Aorta (tissue), 5 donors: ENCODE data around the gene ADAMTSL1. TPM values are rescaled to one million over a fixed set of nuclear protein-coding genes. Genes with fewer than 3 reads are reported as not detected.

ENCODE experiments used
- ATAC-seq: fragments of 200-7000 bp; cut with Tn5 transposase; one replicate; pipeline ENCODE4 v1.9.1; 2022; ENCODE audit warnings: moderate library complexity; ENCODE audit not compliant: low FRiP score
- DNase-seq, 2 donors: peaks; one replicate each; pipeline ENCODE4 v3.0.0-alpha.2; 2020
- H3K27ac ChIP-seq, 2 donors: one replicate each; pipeline ENCODE4 v1.5.1; 2013; ENCODE audit warnings: low read length in 2 of 2, mild to moderate bottlenecking in 2 of 2, moderate library complexity in 2 of 2, control low read depth in 1 of 2, inconsistent platforms in 1 of 2, low read depth in 1 of 2
- H3K27me3 ChIP-seq, 2 donors: one replicate each; pipeline ENCODE4 v1.6.1; 2013; ENCODE audit warnings: control low read depth in 1 of 2, low read length in 1 of 2, mild to moderate bottlenecking in 1 of 2, moderate library complexity in 1 of 2; ENCODE audit not compliant: insufficient read depth in 2 of 2, control insufficient read depth in 1 of 2
- H3K36me3 ChIP-seq, 2 donors: one replicate each; pipeline ENCODE4 v1.6.1; 2013; ENCODE audit warnings: control low read depth in 1 of 2, low read length in 1 of 2, mild to moderate bottlenecking in 1 of 2; ENCODE audit not compliant: insufficient read depth in 2 of 2, control insufficient read depth in 1 of 2
- H3K4me1 ChIP-seq, 2 donors: one replicate each; pipeline ENCODE4 v1.6.1; 2013; ENCODE audit warnings: low read length in 2 of 2, control low read depth in 1 of 2, mild to moderate bottlenecking in 1 of 2, moderate library complexity in 1 of 2; ENCODE audit not compliant: insufficient read depth in 2 of 2, control insufficient read depth in 1 of 2
- H3K4me3 ChIP-seq, 2 donors: one replicate each; pipeline ENCODE4 v1.5.1; 2013; ENCODE audit warnings: low read length in 2 of 2, control low read depth in 1 of 2, mild to moderate bottlenecking in 1 of 2
- H3K9me3 ChIP-seq: one replicate; pipeline ENCODE4 v1.6.1; 2013; ENCODE audit warnings: mild to moderate bottlenecking, low read length; ENCODE audit not compliant: control insufficient read depth
- WGBS, 2 donors: extraction: QIAGEN DNeasy Blood & Tissue Kit; methylation state at CpG; one replicate each; pipeline ENCODE4 v1.1.7; 2013; 5-methylcytosine and 5-hydroxymethylcytosine counted together
- intact Hi-C, 2 donors: fragments of 100-400 bp; cut with DNase I; formaldehyde crosslinking; loops; one replicate each; pipeline versions ENCODE4 v1.14.2 to v1.15.0; 2022
- polyA plus RNA-seq, 2 donors: library from polyadenylated mRNA; stranded (reverse); fragments of 200-250 nt; gene quantifications; one replicate each; pipeline ENCODE4 v1.2.3, GENCODE V29; 2013
- total RNA-seq, 2 donors: library from RNA; stranded (reverse); fragmentation: NEBNext Ultra II Directional; extraction: Animal tissue kit (Norgen Biotek cat#: 25700); gene quantifications; one replicate each; pipeline ENCODE4 v1.2.1, GENCODE V29; 2021
- donor health status: healthy with polysubstance abuse.
- donor health status: Bipolar disorder and iron deficiency.
- donor health status: DM: no; HTN: no; CAD: no.
- donor health status: DM: no; HTN: no; CAD: no.
- donor health status: DM: yes; HTN: yes; CAD: no.

Gene ADAMTSL1
- total and polyA plus RNA-seq, 4 donors, result 6.6 to 54.2 (median 30.0) TPM

GRCh38 chr9:18548456-18548855 lies 74.5 kb downstream of the ADAMTSL1 start:
- Histone ChIP-seq H3K27ac (no peak overlapping the region), H3K36me3 (no peaks in the 10 kb centered on the region), H3K9me3 (no peaks in the 10 kb centered on the region), H3K4me3 (no peak overlapping the region), H3K4me1 (peaks cover 1 to 2% of the 10 kb centered on the region in 2 donors), H3K27me3 (no peaks in the 10 kb centered on the region)
- no peak for DNase-seq
- intact Hi-C loops, result no loop called here
- no peak for ATAC-seq
- WGBS, 2 donors, result 95 to 100% methylated on average over 1 of the region's 1 CpG

- ATAC-seq (no peak), DNase-seq (no peak)
- 96 to 97% methylated on average over 3 of the region's 3 CpGs for WGBS, 2 donors
- H3K27ac ChIP-seq, result no peak overlapping the region
- H3K9me3 ChIP-seq, result no peaks in the 10 kb centered on the region
- no peaks in the 10 kb centered on the region for H3K36me3 ChIP-seq
- no peak overlapping the region for H3K4me3 ChIP-seq
- H3K4me1 ChIP-seq, result peaks cover 0 to 2% of the 10 kb centered on the region in 2 donors
- no peaks in the 10 kb centered on the region for H3K27me3 ChIP-seq
- intact Hi-C loops, result no loop called here
Observed at GRCh38 chr9:18549772-18550171, 75.8 kb downstream of the ADAMTSL1 start.

DNA sequence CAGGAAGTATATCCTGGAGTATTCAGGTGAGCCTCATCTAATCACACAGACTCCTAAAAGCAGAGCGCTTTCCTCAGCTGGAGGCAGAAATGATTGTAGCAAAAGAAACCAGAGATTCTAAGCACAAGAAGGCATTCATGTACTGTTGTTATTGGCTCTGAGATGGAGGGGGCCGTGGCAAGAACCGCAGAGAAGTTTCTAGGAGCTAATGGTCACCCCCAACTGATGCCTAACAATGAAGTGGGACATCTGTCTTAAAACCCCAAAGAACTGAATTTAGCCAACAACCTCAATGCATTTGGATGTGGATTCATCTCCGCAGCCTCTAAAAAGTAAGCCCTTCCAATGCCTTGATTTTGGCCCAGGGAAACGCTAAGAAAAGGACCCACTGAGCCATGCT lies 76.3 kb downstream of the ADAMTSL1 start:
- H3K27me3 ChIP-seq, result no peaks in the 10 kb centered on the region
- H3K27ac ChIP-seq, result no peak overlapping the region
- no peak overlapping the region for H3K4me3 ChIP-seq
- intact Hi-C loops, result no loop called here
- no peak for DNase-seq
- H3K36me3 ChIP-seq, result no peaks in the 10 kb centered on the region
- ATAC-seq, result no peak
- WGBS, 2 donors, result 78 to 80% methylated on average over 5 of the region's 5 CpGs
- H3K9me3 ChIP-seq, result no peaks in the 10 kb centered on the region
- H3K4me1 ChIP-seq, result peaks cover 0 to 2% of the 10 kb centered on the region in 2 donors

DNA sequence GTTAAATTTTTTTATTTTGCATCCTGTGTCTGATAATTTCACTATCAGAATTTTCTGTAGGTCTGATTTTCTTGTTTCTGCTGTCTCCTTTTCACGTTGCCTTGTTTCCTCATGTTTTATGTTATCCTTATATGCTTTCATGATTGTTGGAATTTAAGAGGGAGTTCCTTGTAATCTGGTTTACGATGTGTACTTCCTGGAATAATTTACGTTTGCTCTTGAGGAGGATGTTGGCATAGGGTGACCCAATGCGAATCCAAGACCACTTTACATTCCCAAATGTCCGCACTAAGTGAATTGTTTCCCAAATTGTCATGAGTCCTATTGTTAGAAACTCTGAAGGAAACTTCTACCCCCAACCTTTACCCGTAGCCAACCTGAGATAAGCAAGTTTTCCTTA lies 80.3 kb downstream of the ADAMTSL1 start:
- 96 to 97% methylated on average over 6 of the region's 6 CpGs for WGBS, 2 donors
- ATAC-seq (no peak), DNase-seq (no peak)
- Histone ChIP-seq H3K27me3 (no peaks in the 10 kb centered on the region), H3K9me3 (no peaks in the 10 kb centered on the region), H3K36me3 (no peaks in the 10 kb centered on the region), H3K27ac (no peak overlapping the region), H3K4me3 (no peak overlapping the region), H3K4me1 (peaks cover 2 to 3% of the 10 kb centered on the region in 2 donors)
- intact Hi-C loops, result no loop called here

GRCh38 chr9:18555105-18555883 lies 81.3 kb downstream of the ADAMTSL1 start:
- H3K27me3 ChIP-seq, result no peaks in the 10 kb centered on the region
- H3K4me3 ChIP-seq, result no peak overlapping the region
- intact Hi-C loops, result no loop called here
- no peaks in the 10 kb centered on the region for H3K36me3 ChIP-seq
- no peak for DNase-seq
- peaks cover 2 to 3% of the 10 kb centered on the region in 2 donors for H3K4me1 ChIP-seq
- H3K27ac ChIP-seq, result peak overlapping the region; percentile 57 to 59
- no peaks in the 10 kb centered on the region for H3K9me3 ChIP-seq
- no peak for ATAC-seq
- 18 to 23% methylated on average over 5 of the region's 5 CpGs for WGBS, 2 donors

DNA sequence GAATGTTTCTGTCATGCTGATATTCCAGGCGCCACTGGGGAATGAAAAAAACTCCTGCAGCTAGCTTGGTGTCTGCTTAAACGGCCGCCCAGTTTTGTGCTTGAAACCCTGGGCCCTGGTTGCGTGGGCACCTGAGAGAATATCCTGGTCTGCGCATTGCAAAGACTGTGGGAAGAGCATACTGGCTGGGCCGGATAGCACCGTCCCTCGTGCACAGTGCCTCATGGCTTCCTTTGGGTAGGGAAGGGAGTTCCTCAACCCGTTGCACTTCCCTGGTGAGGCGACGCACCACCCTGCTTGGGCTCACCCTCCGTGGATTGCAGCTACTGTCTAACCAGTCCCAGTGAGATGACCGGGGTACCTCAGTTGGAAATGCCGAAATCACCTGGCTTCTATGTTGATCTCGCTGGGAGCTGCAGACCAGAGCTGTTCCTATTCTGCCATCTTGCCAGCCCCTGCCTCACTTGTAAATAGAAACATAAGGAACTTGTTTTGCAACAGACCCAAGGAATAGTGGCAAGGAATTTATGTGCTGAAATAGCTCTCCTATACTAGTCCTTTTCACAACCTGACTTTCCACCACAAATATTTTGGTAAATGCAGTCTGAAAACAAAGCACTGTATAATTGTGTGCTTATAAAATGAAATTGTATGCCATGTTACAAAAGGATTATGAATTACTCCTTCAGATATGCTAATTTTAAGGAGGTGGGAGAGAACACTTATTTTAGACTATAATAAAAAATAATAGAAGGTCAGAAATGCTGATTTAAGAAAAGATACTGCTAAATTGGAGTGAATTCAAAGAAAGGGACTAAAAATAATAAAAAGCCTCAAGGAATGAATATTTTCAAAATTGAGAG lies 90.3 kb downstream of the ADAMTSL1 start:
- no peak for ATAC-seq
- no peak overlapping the region for H3K27ac ChIP-seq

GRCh38 chr9:18566121-18566520 lies 92.2 kb downstream of the ADAMTSL1 start:
- Histone ChIP-seq H3K36me3 (no peaks in the 10 kb centered on the region), H3K4me1 (no peaks in the 10 kb centered on the region), H3K27ac (no peak overlapping the region), H3K27me3 (no peaks in the 10 kb centered on the region), H3K4me3 (no peak overlapping the region), H3K9me3 (no peaks in the 10 kb centered on the region)
- 4 to 6% methylated on average over 5 of the region's 5 CpGs for WGBS, 2 donors
- DNase-seq (no peak), ATAC-seq (no peak)
- intact Hi-C loops, result no loop called here

More for the DNA sequence above, 90.3 kb downstream of the ADAMTSL1 start:
- 96% methylated on average over 15 of the region's 15 CpGs for WGBS, 2 donors
- Histone ChIP-seq H3K36me3 (no peaks in the 10 kb centered on the region), H3K27me3 (no peaks in the 10 kb centered on the region), H3K9me3 (no peaks in the 10 kb centered on the region), H3K4me3 (no peak overlapping the region), H3K4me1 (no peaks in the 10 kb centered on the region)
- no peak for DNase-seq
- intact Hi-C loops, result no loop called here

DNA sequence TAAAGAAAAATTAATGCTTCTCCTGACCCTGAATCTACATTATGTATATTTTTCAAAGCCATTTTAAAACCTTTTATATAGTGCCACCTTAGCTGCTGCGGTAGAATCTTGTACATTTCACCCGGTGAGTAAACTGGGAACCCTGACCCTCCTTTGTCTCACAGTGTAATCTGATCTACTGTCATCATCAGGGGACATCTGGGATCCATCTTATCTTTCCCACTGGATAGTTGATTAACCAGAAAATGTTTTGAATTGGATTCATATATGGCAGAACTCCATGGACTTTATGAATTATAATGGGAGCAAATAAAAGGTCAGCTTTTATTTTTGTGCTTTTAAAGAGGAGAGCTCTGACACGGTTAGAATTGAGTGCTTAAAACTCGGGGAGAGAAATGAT lies 95.0 kb downstream of the ADAMTSL1 start:
- H3K27me3 ChIP-seq, result no peaks in the 10 kb centered on the region
- H3K9me3 ChIP-seq, result no peaks in the 10 kb centered on the region
- intact Hi-C loops, result no loop called here
- H3K36me3 ChIP-seq, result peaks cover 0 to 1% of the 10 kb centered on the region in 2 donors
- H3K4me1 ChIP-seq, result no peaks in the 10 kb centered on the region
- WGBS, 2 donors, result 64 to 65% methylated on average over 4 of the region's 4 CpGs
- no peak overlapping the region for H3K27ac ChIP-seq
- DNase-seq (no peak), ATAC-seq (no peak)
- H3K4me3 ChIP-seq, result no peak overlapping the region
